Stimulated activated CD4-positive, alpha-beta T cell treated with anti-CD3 and anti-CD28 coated beads, Interleukin-15, amount 100 ng/mL, for 48 hours (primary cell): ENCODE results near the gene SLC11A2.
"Not testable (repeated sequence)": the region's sequence is repeated elsewhere in the genome, so short reads cannot be mapped to it uniquely, and the experiment has no call there.

Experiments used
- DNase-seq, 2 donors: peaks; one replicate each; pipeline ENCODE4 v3.0.0-alpha.2; 2020; ENCODE audit warnings: low read depth in 2 of 2

The SLC11A2 gene

GRCh38 chr12:50990147-50990727 is 35.9 kb downstream of the SLC11A2 start:
- DNase-seq, result no peak

GRCh38 chr12:50988871-50989270 is 37.3 kb downstream of the SLC11A2 start:
- no peak for DNase-seq

- DNase-seq, result no peak
Measured at GRCh38 chr12:50988051-50988450, 38.1 kb downstream of the SLC11A2 start.

- no peak for DNase-seq
Measured at GRCh38 chr12:50986966-50987737, 39.0 kb downstream of the SLC11A2 start.

GRCh38 chr12:50985322-50985721 is 40.9 kb downstream of the SLC11A2 start:
- no peak for DNase-seq

- no peak for DNase-seq
Measured at GRCh38 chr12:50984586-50985298, 41.4 kb downstream of the SLC11A2 start.

- DNase-seq, result no peak
Measured at GRCh38 chr12:50981319-50982239, 44.6 kb downstream of the SLC11A2 start.

GRCh38 chr12:50980545-50980944 is 45.6 kb downstream of the SLC11A2 start:
- DNase-seq, result no peak

- DNase-seq, result peak in 1 of 2 donors; percentile 19
Measured at GRCh38 chr12:50979369-50980052, 46.7 kb downstream of the SLC11A2 start.

GRCh38 chr12:50971946-50972345 is 54.2 kb downstream of the SLC11A2 start:
- DNase-seq, result no peak

- DNase-seq, result no peak
Measured at GRCh38 chr12:50964432-50964831, 61.8 kb downstream of the SLC11A2 start.

- DNase-seq, result no peak
Measured at GRCh38 chr12:50961708-50962107, 64.5 kb downstream of the SLC11A2 start.

- DNase-seq, result no peak
Measured at GRCh38 chr12:50960130-50960529, 66.1 kb downstream of the SLC11A2 start.

DNA sequence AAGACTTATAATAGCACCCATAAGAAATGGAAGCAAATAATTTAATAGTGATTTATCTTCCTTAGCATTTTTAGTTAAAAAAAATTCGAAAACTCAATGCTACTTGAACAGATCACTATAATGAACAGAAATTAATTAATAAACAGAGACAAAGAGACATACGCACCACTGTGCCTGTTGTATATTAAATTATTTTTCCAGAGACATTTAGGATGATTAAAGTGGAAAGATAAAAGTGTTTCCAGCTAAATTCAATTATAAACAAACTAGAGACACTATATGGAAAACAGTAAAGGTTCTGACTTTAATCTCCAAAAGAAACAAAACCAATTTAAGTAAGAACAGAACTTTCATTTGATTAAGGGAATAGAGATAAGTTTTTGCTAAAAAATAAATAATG is 70.5 kb downstream of the SLC11A2 start:
- DNase-seq, result no peak

GRCh38 chr12:50955288-50955687 is 70.9 kb downstream of the SLC11A2 start:
- no peak for DNase-seq

DNA sequence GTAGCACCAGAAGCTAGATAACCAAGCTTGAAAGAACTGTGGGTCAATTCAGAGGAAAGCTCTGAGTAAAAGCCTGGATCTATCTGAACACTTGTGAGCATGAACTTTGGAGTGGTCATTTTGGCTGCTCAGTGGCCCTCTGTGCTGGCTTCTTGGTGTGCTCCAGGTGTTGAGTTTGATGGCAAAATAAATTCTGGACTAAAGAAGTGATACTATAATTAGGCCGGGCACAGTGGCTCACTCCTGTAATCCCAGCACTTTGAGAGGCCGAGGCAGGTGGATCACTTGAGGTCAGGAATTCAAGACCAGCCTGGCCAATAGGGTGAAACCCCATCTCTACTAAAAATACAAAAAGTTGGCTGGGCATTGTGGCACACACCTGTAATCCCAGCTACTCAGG is 71.4 kb downstream of the SLC11A2 start:
- not testable (repeated sequence) for DNase-seq

- DNase-seq, result no peak
Measured at GRCh38 chr12:50953047-50953446, 73.1 kb downstream of the SLC11A2 start.

GRCh38 chr12:50952510-50952909 is 73.7 kb downstream of the SLC11A2 start, which contains the start of gene HIGD1C:
TSS of gene HIGD1C (plus strand) at chr12:50952544. CDS start at chr12:50953999, 1,455 bp downstream.
- no peak for DNase-seq

GRCh38 chr12:50951112-50951511 is 75.1 kb downstream of the SLC11A2 start:
- DNase-seq, result no peak

- no peak for DNase-seq
Measured at GRCh38 chr12:50949801-50950302, 76.3 kb downstream of the SLC11A2 start.

- no peak for DNase-seq
Measured at GRCh38 chr12:50948798-50949197, 77.4 kb downstream of the SLC11A2 start.
